ENCODE measurements around the gene NSMCE1. TPM values are rescaled to one million over a fixed set of nuclear protein-coding genes. Genes with fewer than 3 reads are reported as not detected.

NSMCE1 gene
- total RNA-seq, 1 donor from 2014 or later = 53.0 TPM

GRCh38 chr16:27242398-27242797, 26.2 kb downstream of the NSMCE1 start:
- Histone ChIP-seq H3K4me3 (peak overlapping the region; percentile 17), H3K9me3 (no peaks in the 10 kb centered on the region), H3K27ac (peak overlapping the region; percentile 80), H3K4me1 (peaks cover 80% of the 10 kb centered on the region), H3K36me3 (no peaks in the 10 kb centered on the region), H3K27me3 (ENCODE audit: low read depth) (no peaks in the 10 kb centered on the region)
- no peak for ATAC-seq
- no peak for DNase-seq
- no peak for TF ChIP-seq CTCF (IDR thresholded peaks at IDR 0.05)
- intact Hi-C loops (cut with DNase I) = no loop called here

GRCh38 chr16:27241658-27242057, 26.9 kb downstream of the NSMCE1 start:
- DNase-seq = peak; percentile 19
- intact Hi-C loops (cut with DNase I) = no loop called here
- Histone ChIP-seq H3K27me3 (ENCODE audit: low read depth) (no peaks in the 10 kb centered on the region), H3K27ac (peak overlapping the region; percentile 80), H3K9me3 (no peaks in the 10 kb centered on the region), H3K4me3 (no peak overlapping the region), H3K36me3 (no peaks in the 10 kb centered on the region), H3K4me1 (peaks cover 88% of the 10 kb centered on the region)
- no peak for TF ChIP-seq CTCF (IDR thresholded peaks at IDR 0.05)
- ATAC-seq = no peak

- Histone ChIP-seq H3K4me3 (no peak overlapping the region), H3K36me3 (no peaks in the 10 kb centered on the region), H3K27ac (peak overlapping the region; percentile 80), H3K9me3 (no peaks in the 10 kb centered on the region), H3K4me1 (peaks cover 88% of the 10 kb centered on the region), H3K27me3 (ENCODE audit: low read depth) (no peaks in the 10 kb centered on the region)
- DNase-seq (peak; percentile 38), ATAC-seq (no peak)
- no peak for TF ChIP-seq CTCF (IDR thresholded peaks at IDR 0.05)
- intact Hi-C loops (cut with DNase I) = no loop called here
Measured at GRCh38 chr16:27240948-27241531, 27.5 kb downstream of the NSMCE1 start.

- H3K9me3 ChIP-seq = no peaks in the 10 kb centered on the region
- peak overlapping the region; percentile 80 for H3K27ac ChIP-seq
- TF ChIP-seq CTCF (IDR thresholded peaks at IDR 0.05) = no peak
- H3K27me3 ChIP-seq (ENCODE audit: low read depth) = no peaks in the 10 kb centered on the region
- peak; percentile 19 for DNase-seq
- no peaks in the 10 kb centered on the region for H3K36me3 ChIP-seq
- peaks cover 91% of the 10 kb centered on the region for H3K4me1 ChIP-seq
- intact Hi-C loops (cut with DNase I) = no loop called here
- no peak for ATAC-seq
- H3K4me3 ChIP-seq = no peak overlapping the region
Measured at GRCh38 chr16:27239906-27240655, 28.5 kb downstream of the NSMCE1 start.

DNA sequence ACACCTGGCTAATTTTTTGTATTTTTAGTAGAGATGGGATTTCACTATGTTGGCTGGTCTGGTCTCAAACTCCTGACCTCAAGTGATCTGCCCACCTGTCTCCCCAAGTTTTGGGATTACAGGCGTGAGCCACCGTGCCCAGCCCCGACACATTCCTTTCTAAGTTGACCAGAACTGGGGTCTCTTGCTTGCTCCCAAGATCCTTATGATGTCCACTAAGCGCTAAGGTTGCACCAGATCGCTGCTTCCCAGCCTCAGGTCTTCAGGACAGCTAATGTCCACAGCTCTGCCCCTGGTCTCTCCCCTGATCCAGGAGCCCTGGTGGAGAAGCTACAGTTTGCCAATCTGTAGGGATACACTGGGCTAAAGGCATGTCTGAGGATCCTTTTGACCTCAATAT, 29.5 kb downstream of the NSMCE1 start:
- no peak for ATAC-seq
- peak; percentile 4 for DNase-seq
- intact Hi-C loops (cut with DNase I) = no loop called here
- Histone ChIP-seq H3K36me3 (peaks cover under 1% of the 10 kb centered on the region), H3K27ac (peak overlapping the region; percentile 78), H3K27me3 (ENCODE audit: low read depth) (no peaks in the 10 kb centered on the region), H3K4me3 (no peak overlapping the region), H3K9me3 (no peaks in the 10 kb centered on the region), H3K4me1 (peaks cover 91% of the 10 kb centered on the region)
- no peak for TF ChIP-seq CTCF (IDR thresholded peaks at IDR 0.05)
